CD4-positive, alpha-beta T cell treated with Interleukin-4 for 4 hours (primary cell): ENCODE measurements around the gene VMP1.
"Not testable (repeated sequence)": the region's sequence is repeated elsewhere in the genome, so short reads cannot be mapped to it uniquely, and the experiment has no call there.

Experiments used
- DNase-seq: peaks from one replicate; pipeline ENCODE4 v3.0.0-alpha.2; 2020

VMP1 gene

DNA sequence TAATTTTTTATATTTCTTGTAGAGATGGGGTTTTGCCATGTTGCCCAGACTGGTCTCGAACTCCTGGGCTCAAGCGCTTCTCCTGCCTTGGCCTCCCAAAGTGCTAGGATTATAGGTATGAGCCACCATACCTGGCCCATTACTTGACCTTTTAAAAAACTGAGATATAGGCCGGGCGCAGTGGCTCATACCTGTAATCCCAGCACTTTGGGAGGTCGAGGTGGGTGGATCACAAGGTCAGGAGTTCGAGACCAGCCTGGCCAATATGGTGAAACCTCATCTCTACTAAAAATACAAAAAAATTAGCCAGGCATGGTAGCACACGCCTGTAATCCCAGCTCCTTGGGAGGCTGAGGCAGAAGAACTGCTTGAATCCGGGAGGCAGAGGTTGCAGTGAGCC is 166.0 kb downstream of the VMP1 start:
- DNase-seq = not testable (repeated sequence)

DNA sequence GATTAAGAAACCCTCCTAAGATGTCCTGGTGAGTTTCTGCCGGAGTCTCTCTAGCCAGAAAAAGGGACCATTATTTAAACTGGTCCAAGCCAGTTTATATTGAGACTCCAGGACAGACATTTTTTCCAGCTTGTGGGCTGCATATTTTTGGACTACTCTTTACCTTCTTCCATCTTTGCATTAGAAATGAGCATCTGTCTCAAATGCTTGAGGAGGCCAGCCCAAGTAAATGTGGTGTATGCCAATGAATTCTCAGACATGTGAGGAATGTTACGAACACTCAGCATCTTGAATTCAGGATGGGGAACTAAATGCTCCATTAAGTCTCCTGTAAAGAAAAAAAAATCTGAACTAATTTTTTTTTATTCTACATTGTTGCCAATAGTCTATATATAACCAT is 166.9 kb downstream of the VMP1 start:
- no peak for DNase-seq

DNA sequence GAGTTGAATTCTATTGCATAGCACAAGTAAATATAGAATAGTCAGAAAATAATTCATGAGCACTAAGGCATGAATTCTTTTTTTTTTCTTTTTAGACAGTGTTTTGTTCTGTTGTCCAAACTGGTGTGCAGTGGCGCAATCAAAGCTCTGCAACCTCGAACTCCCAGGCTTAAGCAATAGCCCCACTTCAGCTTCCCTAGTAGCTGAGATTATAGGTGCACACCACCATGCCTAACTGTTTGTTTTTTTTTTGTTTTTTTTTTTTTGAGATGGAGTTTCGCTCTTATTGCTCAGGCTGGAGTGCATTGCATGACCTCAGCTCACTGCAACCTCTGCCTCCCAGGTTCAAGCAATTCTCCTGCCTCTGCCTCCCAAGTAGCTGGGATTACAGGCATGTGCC is 168.7 kb downstream of the VMP1 start:
- DNase-seq = no peak

DNA sequence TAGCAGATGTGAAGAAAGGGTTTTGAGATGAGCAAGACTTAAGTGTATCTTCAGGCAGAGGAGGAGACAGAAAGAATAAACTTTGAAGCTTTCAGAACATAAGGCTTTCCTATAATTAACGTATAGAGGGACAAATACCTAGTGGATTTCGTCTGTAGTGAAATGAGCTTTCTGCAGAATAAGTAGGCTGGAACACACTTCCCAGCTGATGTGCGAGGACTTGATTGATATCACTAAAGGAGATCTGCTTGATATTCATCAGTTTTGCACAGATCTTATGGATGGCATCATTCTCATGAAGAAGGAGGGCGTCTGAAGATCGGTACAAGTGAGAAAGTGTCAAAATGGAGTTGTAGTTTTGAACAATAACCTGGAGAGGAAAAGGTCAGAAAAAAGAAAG is 170.5 kb downstream of the VMP1 start:
- DNase-seq = no peak

DNA sequence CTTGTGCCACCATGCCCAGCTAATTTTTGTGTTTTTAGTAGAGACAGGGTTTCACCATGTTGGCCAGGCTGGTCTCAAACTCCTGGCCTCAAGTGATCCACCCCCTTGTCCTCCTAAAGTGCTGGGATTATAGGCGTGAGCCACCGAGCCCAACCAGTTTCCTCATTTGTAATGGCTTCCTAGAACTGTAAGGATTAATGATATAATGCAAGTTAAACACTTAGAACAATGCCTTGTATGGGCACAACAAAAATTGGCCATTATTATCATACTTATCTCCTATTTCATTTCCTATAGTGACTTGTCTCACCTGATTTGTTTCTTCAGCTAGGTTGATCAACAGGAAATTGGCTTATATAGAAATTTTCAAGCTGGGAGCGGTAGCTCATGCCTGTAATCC is 171.2 kb downstream of the VMP1 start:
- no peak for DNase-seq

DNA sequence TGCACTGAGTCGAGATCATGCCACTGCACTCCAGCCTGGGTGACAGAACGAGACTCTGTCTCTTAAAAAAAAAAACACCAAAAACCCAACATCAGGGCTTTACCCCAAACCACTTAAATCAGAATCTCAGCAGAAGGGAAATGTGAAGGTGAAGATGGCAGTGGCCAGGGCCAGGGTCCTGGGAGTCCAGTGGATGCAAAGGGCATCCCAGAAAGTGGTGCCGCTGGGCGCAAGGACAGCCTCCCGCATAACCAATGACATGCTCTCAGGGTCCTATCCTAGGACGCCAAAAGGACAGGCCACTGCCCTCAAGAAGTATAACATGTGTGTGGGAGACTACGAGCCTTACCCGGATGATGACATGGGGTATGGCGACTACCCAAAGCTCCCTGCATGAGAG is 177.4 kb downstream of the VMP1 start:
- no peak for DNase-seq

DNA sequence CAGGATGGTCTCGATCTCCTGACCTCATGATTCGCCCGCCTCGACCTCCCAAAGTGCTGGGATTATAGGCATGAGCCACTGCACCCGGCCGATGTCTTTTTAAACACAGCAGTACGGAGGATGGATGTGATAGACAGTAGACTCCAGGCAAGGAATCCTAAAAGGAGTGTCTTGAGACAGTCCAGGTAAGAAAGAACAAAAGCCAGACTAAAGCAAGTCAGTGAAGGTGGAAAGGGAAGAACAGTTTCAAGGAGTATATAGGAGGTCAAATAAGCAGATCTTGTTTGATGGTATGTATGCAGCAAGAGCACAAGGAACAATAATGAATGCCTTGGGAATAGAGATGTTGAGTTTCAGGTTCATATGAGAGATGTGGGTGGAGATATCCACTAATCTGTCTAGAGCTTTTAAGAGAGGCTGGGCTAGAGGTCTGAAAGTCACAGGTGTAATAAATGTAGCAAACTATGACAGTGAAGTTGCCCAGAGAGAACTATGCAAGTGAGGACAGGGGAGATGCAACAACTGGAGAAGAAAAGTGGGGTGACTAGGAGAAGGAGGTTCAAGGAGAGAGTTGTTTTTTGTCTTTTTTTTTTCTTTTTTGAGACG is 180.8 kb downstream of the VMP1 start:
- DNase-seq = no peak

DNA sequence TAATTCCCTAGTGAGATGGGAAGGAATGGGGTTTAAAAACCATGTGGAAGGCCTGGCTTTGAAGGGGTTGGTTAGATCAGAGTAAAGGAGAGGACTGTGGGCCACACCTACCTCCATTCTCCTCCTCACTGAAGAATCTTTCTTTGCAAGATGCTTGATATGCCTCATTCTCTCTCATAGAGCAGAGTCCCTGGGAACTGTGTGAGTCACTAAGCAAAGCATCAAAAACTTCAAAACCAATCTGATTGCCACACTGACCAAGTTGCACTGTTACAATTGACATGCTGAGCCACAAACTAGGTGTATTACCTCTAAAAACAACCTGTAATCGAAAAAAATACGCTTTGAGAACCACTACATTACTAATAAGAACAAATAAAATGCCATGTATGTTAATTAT is 183.3 kb downstream of the VMP1 start:
- DNase-seq = peak; percentile 21
